Measurements from ENCODE around the gene CTSO. TPM values are rescaled to one million over a fixed set of nuclear protein-coding genes. Genes with fewer than 3 reads are reported as not detected.

CTSO gene
- total RNA-seq, 1 donor from 2014 or later: 7.6 TPM

- no peak for DNase-seq (ENCODE audit: low spot score in 2 of 2, unreplicated experiment in 2 of 2)
- Mint-ChIP-seq H3K4me1 (peaks cover 6% of the 10 kb centered on the region), H3K27ac (no peak overlapping the region), H3K9me3 (peaks cover 31% of the 10 kb centered on the region), H3K27me3 (ENCODE audit: low read depth) (no peaks in the 10 kb centered on the region), H3K4me3 (no peak overlapping the region), H3K36me3 (peaks cover 4% of the 10 kb centered on the region)
- no peak for TF ChIP-seq CTCF (IDR thresholded peaks at IDR 0.05; ENCODE audit: unreplicated experiment)
Observed at GRCh38 chr4:155889946-155890345, 63.7 kb downstream of the CTSO start.

- Mint-ChIP-seq H3K9me3 (peaks cover 28% of the 10 kb centered on the region), H3K27ac (peak overlapping the region; percentile 73), H3K4me1 (peaks cover 6% of the 10 kb centered on the region), H3K36me3 (peaks cover 4% of the 10 kb centered on the region), H3K27me3 (ENCODE audit: low read depth) (no peaks in the 10 kb centered on the region), H3K4me3 (no peak overlapping the region)
- TF ChIP-seq CTCF (IDR thresholded peaks at IDR 0.05; ENCODE audit: unreplicated experiment): no peak
- no peak for DNase-seq (ENCODE audit: low spot score in 2 of 2, unreplicated experiment in 2 of 2)
Observed at GRCh38 chr4:155889031-155889793, 64.5 kb downstream of the CTSO start.

GRCh38 chr4:155887847-155888570 is 65.7 kb downstream of the CTSO start:
- TF ChIP-seq CTCF (IDR thresholded peaks at IDR 0.05; ENCODE audit: unreplicated experiment): no peak
- no peaks in the 10 kb centered on the region for H3K27me3 Mint-ChIP-seq (ENCODE audit: low read depth)
- DNase-seq (ENCODE audit: low spot score in 2 of 2, unreplicated experiment in 2 of 2): no peak
- H3K4me1 Mint-ChIP-seq: peaks cover 6% of the 10 kb centered on the region
- no peak overlapping the region for H3K4me3 Mint-ChIP-seq
- peaks cover 6% of the 10 kb centered on the region for H3K36me3 Mint-ChIP-seq
- H3K27ac Mint-ChIP-seq: no peak overlapping the region
- peaks cover 35% of the 10 kb centered on the region for H3K9me3 Mint-ChIP-seq

- Mint-ChIP-seq H3K27ac (no peak overlapping the region), H3K9me3 (peaks cover 32% of the 10 kb centered on the region), H3K27me3 (ENCODE audit: low read depth) (no peaks in the 10 kb centered on the region), H3K36me3 (peaks cover 6% of the 10 kb centered on the region), H3K4me1 (peaks cover 6% of the 10 kb centered on the region), H3K4me3 (no peak overlapping the region)
- no peak for DNase-seq (ENCODE audit: low spot score in 2 of 2, unreplicated experiment in 2 of 2)
- TF ChIP-seq CTCF (IDR thresholded peaks at IDR 0.05; ENCODE audit: unreplicated experiment): no peak
Observed at GRCh38 chr4:155887045-155887444, 66.6 kb downstream of the CTSO start.

- no peak for DNase-seq (ENCODE audit: low spot score in 2 of 2, unreplicated experiment in 2 of 2)
- no peaks in the 10 kb centered on the region for H3K27me3 Mint-ChIP-seq (ENCODE audit: low read depth)
- TF ChIP-seq CTCF (IDR thresholded peaks at IDR 0.05; ENCODE audit: unreplicated experiment): no peak
- H3K4me3 Mint-ChIP-seq: no peak overlapping the region
- H3K9me3 Mint-ChIP-seq: peaks cover 18% of the 10 kb centered on the region
- H3K27ac Mint-ChIP-seq: no peak overlapping the region
- peaks cover 2% of the 10 kb centered on the region for H3K36me3 Mint-ChIP-seq
- peaks cover 6% of the 10 kb centered on the region for H3K4me1 Mint-ChIP-seq
Observed at GRCh38 chr4:155885666-155886065, 68.0 kb downstream of the CTSO start.

Measured in mesothelial cell of epicardium (in vitro differentiated cells).